Prostate gland (tissue), 2 donors: Measurements from ENCODE around the gene FRMD4B.

Source experiments
- POLR2AphosphoS5 ChIP-seq: sonication (generic); formaldehyde crosslinking; IDR thresholded peaks from one replicate; pipeline ENCODE4 v1.6.1; 2017; ENCODE audit warnings: antibody characterized with exemption
- TF ChIP-seq, protein P1 (sequence below), 4 experiments: fragments of 200-600 bp in 2 of 4; fragments of 450-650 bp in 2 of 4; sonication (generic) in 2 of 4; IDR thresholded peaks; 1 replicate in 3 of 4; 2 replicates in 1 of 4; pipeline ENCODE4 v1.5.1; 2016 to 2019; ENCODE audit warnings: antibody characterized with exemption in 4 of 4, mild to moderate bottlenecking in 2 of 4, moderate library complexity in 2 of 4

DNA sequence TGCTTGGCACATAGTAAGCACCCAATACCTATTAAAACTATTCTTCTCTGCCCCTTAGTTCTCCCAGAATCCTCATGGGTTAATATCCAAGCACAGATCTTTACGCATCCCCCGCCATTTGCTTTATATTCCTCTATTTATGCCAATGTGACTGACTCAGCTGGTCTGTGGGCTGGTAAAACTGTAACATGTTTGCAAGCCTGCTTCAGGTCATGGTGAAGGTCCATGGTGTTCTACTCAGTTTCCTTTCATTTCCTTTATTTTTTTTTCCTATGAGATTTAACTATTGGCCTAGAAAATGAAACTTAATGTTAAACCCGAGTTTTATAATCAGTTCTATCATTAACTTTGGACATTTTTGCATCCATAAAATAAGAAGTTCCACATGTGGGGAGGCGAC lies 47.0 kb downstream of the FRMD4B start:
- TF ChIP-seq, protein P1, sequence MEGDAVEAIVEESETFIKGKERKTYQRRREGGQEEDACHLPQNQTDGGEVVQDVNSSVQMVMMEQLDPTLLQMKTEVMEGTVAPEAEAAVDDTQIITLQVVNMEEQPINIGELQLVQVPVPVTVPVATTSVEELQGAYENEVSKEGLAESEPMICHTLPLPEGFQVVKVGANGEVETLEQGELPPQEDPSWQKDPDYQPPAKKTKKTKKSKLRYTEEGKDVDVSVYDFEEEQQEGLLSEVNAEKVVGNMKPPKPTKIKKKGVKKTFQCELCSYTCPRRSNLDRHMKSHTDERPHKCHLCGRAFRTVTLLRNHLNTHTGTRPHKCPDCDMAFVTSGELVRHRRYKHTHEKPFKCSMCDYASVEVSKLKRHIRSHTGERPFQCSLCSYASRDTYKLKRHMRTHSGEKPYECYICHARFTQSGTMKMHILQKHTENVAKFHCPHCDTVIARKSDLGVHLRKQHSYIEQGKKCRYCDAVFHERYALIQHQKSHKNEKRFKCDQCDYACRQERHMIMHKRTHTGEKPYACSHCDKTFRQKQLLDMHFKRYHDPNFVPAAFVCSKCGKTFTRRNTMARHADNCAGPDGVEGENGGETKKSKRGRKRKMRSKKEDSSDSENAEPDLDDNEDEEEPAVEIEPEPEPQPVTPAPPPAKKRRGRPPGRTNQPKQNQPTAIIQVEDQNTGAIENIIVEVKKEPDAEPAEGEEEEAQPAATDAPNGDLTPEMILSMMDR (IDR thresholded peaks at IDR 0.05): no peak
- no peak for TF ChIP-seq POLR2AphosphoS5
